GM18861 (cell line): ENCODE measurements around the gene KSR1.
A peak's percentile ranks its signal among the peaks of the same experiment; 100 is the strongest.
"Not testable (repeated sequence)": the region's sequence is repeated elsewhere in the genome, so short reads cannot be mapped to it uniquely, and the experiment has no call there.

Experiments used
- ATAC-seq: cut with Tn5 transposase; IDR thresholded peaks from one replicate; pipeline ENCODE4 v1.9.1; 2021; ENCODE audit not compliant: unreplicated experiment

KSR1 gene

GRCh38 chr17:27452828-27453227, 3.4 kb upstream of the KSR1 start:
- ATAC-seq: no peak

GRCh38 chr17:27453471-27453870, 2.8 kb upstream of the KSR1 start:
- ATAC-seq: no peak

DNA sequence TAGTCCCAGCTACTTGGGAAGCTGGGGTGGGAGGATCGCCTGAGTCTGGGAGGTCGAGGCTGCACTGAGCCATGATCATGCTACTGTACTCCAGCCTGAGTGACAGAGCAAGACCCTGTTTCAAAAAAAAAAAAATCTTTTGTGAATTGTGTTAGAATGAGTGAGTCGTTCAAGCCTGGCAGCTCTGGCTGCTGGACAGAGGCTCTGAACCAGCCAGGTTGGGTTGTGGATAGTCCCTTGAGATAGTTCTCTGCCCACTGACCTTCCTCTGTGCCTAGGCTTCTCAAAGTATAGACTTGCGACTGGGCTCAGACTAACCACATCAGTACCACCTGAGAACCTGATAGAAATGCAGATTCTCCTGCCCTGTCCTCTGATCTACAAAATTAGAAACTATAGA, 2.2 kb upstream of the KSR1 start:
- ATAC-seq: no peak

- ATAC-seq: no peak
Observed at GRCh38 chr17:27455236-27455913, 873 bp upstream of the KSR1 start.

DNA sequence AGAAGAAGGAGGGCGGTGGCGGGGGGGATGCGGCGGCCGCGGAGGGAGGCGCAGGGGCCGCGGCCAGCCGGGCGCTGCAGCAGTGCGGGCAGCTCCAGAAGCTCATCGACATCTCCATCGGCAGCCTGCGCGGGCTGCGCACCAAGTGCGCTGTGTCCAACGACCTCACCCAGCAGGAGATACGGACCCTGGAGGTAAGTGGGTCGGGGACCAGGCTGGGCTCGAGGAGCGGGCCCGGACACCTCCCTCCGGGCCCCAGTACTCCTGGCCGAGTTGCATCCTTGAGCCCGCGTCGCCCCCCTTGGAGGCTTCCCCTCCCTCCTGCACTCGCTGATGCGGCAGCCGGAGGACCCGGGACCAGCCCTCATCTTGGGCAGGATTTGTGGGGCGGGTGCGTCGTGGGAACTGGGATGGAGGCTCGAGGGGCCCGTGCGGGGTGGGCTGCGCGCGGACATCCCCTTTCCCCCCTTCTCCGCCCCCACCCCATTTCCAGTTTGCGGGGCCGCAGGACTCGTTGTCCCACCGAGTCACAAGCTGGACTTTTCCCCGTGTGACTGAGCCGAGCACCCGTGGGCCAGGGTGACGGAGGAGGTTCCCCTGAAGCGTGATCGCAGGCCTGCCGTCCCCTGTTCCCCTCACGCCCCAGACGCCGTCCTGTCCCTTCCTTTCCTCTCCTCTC, 572 bp downstream of the KSR1 start:
- ATAC-seq: no peak

DNA sequence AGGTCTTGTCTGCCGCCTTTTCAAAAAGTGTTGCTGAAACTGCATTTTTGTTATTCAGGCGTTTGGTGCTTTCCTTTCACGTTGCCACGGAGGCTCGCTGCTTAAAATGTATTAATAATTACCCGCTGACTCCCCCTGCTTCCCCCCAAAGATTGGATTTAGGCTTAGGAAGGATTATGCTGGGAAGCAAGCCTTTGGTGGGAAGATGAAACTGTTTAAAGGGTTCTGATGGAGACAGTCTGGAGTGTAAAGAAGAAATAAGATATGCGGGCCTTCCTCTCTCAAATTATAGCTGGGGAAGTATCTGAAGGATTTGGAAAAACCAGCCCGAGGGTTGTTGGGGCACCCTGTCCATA, 1.1 kb downstream of the KSR1 start:
- ATAC-seq: no peak

DNA sequence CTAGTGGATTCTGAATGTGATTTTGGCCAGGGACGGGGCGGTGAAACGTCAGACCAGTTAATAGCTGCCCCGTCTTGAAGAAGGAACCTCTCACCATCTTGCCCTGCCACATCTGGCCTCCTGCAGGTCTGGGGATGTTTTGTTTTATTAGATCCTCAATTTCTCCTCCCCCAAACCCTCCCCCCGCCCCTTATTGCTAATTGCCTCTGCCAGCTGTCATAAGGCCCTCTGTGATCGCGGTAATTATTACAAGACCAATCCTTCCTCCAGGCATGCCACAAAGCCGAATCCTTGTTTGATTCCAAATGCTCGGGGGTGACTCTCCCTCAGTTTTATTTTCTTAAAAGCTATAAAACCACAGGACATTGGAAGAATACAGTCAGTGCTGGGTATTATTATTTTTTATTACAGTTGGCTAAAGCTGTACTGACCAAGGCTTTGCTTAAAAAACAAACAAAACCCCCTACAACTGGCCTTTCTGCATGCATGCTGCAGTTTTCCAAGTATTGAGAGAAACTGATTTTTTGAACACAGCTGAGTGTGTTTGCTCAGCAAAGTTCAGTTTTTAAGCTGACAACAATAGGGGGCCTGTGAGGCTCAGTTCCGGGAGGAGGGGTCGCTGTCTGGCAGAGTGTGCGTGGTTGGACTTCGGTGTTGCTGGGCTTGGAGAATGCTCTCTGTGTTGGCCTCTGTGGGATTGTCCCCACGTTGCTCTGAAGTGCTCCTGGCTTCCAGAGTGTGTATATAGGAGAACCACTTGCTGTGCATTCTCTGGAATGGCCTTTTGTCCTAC, 1.7 kb downstream of the KSR1 start:
- no peak for ATAC-seq

- no peak for ATAC-seq
Observed at GRCh38 chr17:27458524-27458908, 2.3 kb downstream of the KSR1 start.

DNA sequence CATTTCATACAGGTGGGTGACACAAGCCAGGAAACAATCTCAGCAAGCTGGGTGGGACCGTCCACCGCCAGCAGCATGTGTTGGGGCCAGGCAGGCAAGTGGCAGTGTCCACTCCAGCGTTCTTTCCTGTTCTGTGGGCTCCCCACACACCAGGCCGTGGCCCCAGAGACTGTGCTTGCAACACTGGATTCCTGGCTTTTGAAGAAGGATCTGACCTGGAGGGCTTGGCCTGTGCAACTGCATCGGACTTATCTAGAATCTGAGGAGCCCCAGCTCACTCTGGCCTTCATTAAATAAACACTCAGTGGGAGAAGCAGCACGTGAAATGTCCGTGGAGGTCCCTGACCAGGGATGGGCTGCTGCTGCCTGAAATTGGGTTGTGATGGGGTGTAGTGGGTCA, 3.2 kb downstream of the KSR1 start:
- no peak for ATAC-seq

DNA sequence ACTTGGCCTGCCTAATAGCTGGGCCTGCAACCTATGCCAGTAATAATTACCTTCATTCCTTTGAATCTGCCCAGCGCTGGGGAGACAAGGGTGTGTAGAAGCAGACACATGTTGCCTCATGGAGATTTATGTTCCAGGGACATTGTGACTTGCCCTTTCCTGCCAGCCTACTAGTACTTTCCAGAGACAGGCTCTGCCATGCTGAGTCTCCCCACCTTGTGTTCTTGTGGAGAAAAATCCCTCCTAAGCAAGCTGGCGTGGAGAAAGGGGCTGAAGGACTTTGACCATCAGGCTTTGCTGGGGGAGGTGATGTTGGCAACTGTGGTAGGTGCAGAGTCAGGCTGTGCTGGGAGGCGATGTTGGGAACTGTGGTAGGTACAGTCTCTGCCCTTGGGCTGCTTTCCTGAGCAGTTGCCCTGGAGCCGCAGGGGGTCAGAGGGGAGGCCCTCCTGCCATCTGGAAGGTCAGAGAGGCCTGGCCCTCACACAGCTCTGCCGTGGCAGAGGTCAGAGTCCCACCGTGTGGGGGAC, 4.0 kb downstream of the KSR1 start:
- no peak for ATAC-seq

- ATAC-seq: no peak
Observed at GRCh38 chr17:27461192-27461859, 5.1 kb downstream of the KSR1 start.

DNA sequence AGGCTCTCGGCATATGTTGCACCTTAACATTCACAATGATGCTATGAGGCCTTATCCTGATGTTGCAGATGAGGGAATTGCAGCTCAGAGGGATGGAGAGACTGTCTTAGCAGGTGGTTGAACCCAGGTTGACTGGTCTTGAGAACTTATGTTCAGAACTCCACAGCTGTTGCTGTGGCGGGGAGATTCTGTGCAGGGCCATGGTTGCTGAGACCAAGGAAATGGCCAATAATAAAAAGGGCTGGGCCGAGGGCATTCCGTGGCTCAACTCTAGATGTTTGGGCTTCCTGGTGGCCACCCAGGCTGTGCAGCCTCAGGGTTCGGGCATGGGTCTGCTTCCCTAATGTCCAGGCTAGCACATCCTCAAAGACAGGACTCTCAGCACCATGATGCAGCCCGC, 5.9 kb downstream of the KSR1 start:
- ATAC-seq: no peak

DNA sequence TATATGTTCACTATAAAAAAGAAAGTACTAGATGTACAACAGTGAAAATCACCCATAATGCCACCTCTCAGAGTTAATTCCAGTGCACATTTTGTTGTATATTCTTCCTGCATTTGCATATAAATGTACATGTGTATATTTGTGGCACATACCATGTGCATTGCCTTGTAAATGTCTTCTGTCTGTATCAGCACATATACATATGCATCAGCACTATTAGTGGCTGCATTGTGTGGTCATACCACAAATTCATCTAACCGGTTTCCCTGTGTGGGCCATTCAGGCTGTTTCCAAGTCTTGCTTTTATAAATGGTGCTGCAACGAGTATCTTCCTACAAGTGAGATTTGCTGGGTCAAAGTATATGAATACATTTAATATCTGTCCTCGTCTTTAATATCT, 6.5 kb downstream of the KSR1 start:
- no peak for ATAC-seq

- ATAC-seq: no peak
Observed at GRCh38 chr17:27463235-27463677, 7.0 kb downstream of the KSR1 start.

DNA sequence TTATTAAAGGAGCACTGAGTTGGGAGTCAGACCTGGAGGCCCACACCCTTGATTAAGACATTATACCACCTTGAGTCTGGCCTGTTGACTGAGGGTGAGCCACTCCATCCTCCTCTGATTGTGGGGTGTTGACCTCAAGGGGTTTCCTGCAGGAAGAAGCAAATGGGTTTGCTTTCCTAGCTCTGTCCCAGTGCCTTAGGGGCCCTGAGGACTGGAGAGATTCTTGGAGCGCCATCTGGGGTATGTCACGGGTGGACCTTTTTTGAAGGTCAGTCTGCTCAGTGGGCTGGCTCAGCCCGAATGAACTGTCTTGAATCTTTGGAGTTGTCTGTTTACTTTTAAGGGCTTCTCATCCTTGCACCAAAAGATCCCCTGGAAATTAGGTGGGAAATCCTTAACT, 7.8 kb downstream of the KSR1 start:
- not testable (repeated sequence) for ATAC-seq

GRCh38 chr17:27464431-27464830, 8.2 kb downstream of the KSR1 start:
- ATAC-seq: no peak

- not testable (repeated sequence) for ATAC-seq
Observed at GRCh38 chr17:27465875-27466274, 9.6 kb downstream of the KSR1 start.

GRCh38 chr17:27466376-27466742, 10.1 kb downstream of the KSR1 start:
- ATAC-seq: no peak

GRCh38 chr17:27466743-27467375, 10.6 kb downstream of the KSR1 start:
- ATAC-seq: peak; percentile 59

- ATAC-seq: no peak
Observed at GRCh38 chr17:27469256-27469655, 13.0 kb downstream of the KSR1 start.
